Measurements from ENCODE around the gene GRIK4.
"Not testable (repeated sequence)": the region's sequence is repeated elsewhere in the genome, so short reads cannot be mapped to it uniquely, and the experiment has no call there.

Gene GRIK4

DNA sequence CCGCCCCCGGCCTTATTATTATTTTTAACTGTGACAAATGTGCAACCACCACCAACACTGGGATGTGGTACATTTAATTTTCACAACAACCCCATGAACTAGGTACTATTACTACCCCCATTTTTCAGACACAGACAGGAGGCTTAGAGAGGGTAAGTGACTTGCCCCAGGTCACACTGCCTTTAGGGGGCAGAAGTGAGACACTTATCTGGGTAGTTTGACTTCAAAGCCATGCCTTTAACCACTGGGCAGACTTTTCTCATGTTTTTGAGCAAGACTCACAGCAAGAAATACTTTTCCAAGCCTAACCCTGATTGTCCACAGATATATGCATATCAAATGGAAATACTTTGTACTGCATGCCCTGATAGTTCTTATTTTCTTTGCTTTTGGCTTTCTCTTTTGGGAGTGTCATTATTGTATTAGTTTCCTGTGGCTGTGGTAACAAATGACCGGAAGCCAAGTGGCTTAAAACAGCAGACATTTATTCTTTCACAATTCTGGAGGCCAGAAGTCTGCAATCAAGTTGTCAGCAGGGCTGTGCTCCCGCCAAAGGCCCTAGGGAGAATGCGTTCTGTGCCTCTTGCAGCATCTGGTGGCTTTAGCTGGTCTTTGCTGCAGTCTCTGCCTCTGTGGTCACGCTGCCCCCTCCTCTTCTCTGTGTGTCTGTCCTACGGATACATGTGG lies 110.8 kb downstream of the GRIK4 start:
- H3K4me3 ChIP-seq (IDR thresholded peaks at IDR 0.05; ENCODE audit: insufficient read depth, low read depth, low read length): no peak overlapping the region
- H3K27ac ChIP-seq: no peak overlapping the region
- no peaks in the 10 kb centered on the region for H4K20me1 ChIP-seq (ENCODE audit: insufficient read depth)
- H3K4me2 ChIP-seq: no peak overlapping the region
- no peaks in the 10 kb centered on the region for H3K4me1 ChIP-seq (ENCODE audit: low read depth, poor library complexity, severe bottlenecking)
- H3K79me2 ChIP-seq (ENCODE audit: insufficient read depth, low read depth): no peaks in the 10 kb centered on the region
- no peaks in the 10 kb centered on the region for H3K27me3 ChIP-seq (ENCODE audit: insufficient read depth, low read depth)
- TF ChIP-seq CTCF (conservative IDR thresholded peaks at IDR 0.05; ENCODE audit: low read depth, low read length): peak; percentile 31; the same call in 1 of the 2 replicates
- no peak overlapping the region for H3K9ac ChIP-seq
- H2AFZ ChIP-seq (ENCODE audit: low read depth): no peak overlapping the region
- H3K36me3 ChIP-seq (ENCODE audit: insufficient read depth): no peaks in the 10 kb centered on the region

- H2AFZ ChIP-seq (ENCODE audit: low read depth); H3K4me2 ChIP-seq; H3K79me2 ChIP-seq (ENCODE audit: insufficient read depth, low read depth); H4K20me1 ChIP-seq (ENCODE audit: insufficient read depth); H3K36me3 ChIP-seq (ENCODE audit: insufficient read depth); H3K27me3 ChIP-seq (ENCODE audit: insufficient read depth, low read depth); H3K9ac ChIP-seq; H3K4me3 ChIP-seq (IDR thresholded peaks at IDR 0.05; ENCODE audit: insufficient read depth, low read depth, low read length); H3K4me1 ChIP-seq (ENCODE audit: low read depth, poor library complexity, severe bottlenecking); H3K27ac ChIP-seq: not testable (repeated sequence)
Observed at GRCh38 chr11:120624992-120625391, 113.4 kb downstream of the GRIK4 start.

- no peak overlapping the region for H3K4me2 ChIP-seq
Observed at GRCh38 chr11:120625565-120625964, 114.0 kb downstream of the GRIK4 start.

DNA sequence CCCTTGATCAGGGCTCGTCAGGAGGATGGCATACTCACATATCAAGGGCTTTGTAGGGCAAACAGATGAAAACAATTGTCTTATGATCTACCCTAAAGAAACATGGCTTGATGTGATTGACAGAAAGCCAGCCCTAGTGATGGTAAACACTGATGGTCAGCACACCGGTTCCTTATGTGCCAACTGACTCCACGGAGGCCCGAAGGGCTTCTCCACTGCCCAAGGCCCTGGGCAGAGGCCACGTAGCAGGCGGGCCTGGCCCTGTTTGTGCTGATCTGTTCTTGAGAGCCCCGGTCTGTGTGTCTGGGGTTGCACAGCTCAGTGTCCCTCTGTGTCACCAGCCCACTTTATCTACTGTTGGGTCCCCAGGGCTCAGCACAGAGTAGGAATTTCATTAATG lies 115.2 kb downstream of the GRIK4 start:
- Histone ChIP-seq H3K36me3 (ENCODE audit: insufficient read depth) (no peaks in the 10 kb centered on the region), H4K20me1 (ENCODE audit: insufficient read depth) (no peaks in the 10 kb centered on the region), H2AFZ (ENCODE audit: low read depth) (no peak overlapping the region), H3K4me2 (no peak overlapping the region), H3K79me2 (ENCODE audit: insufficient read depth, low read depth) (no peaks in the 10 kb centered on the region), H3K4me1 (ENCODE audit: low read depth, poor library complexity, severe bottlenecking) (no peaks in the 10 kb centered on the region), H3K9ac (no peak overlapping the region), H3K27me3 (ENCODE audit: insufficient read depth, low read depth) (no peaks in the 10 kb centered on the region), H3K27ac (no peak overlapping the region), H3K4me3 (IDR thresholded peaks at IDR 0.05; ENCODE audit: insufficient read depth, low read depth, low read length) (no peak overlapping the region)
- TF ChIP-seq CTCF (conservative IDR thresholded peaks at IDR 0.05; ENCODE audit: low read depth, low read length): no peak

More at GRCh38 chr11:120625565-120625964, 114.0 kb downstream of the GRIK4 start:
- Histone ChIP-seq H3K27ac (no peak overlapping the region), H3K79me2 (ENCODE audit: insufficient read depth, low read depth) (no peaks in the 10 kb centered on the region), H3K27me3 (ENCODE audit: insufficient read depth, low read depth) (no peaks in the 10 kb centered on the region), H2AFZ (ENCODE audit: low read depth) (no peak overlapping the region), H3K36me3 (ENCODE audit: insufficient read depth) (no peaks in the 10 kb centered on the region), H4K20me1 (ENCODE audit: insufficient read depth) (no peaks in the 10 kb centered on the region), H3K4me1 (ENCODE audit: low read depth, poor library complexity, severe bottlenecking) (no peaks in the 10 kb centered on the region), H3K9ac (no peak overlapping the region), H3K4me3 (IDR thresholded peaks at IDR 0.05; ENCODE audit: insufficient read depth, low read depth, low read length) (no peak overlapping the region)
- TF ChIP-seq CTCF (conservative IDR thresholded peaks at IDR 0.05; ENCODE audit: low read depth, low read length): no peak

GRCh38 chr11:120627327-120628163 lies 116.0 kb downstream of the GRIK4 start:
- no peak overlapping the region for H3K27ac ChIP-seq
- no peak overlapping the region for H3K9ac ChIP-seq
- no peak for TF ChIP-seq CTCF (conservative IDR thresholded peaks at IDR 0.05; ENCODE audit: low read depth, low read length)
- H3K4me1 ChIP-seq (ENCODE audit: low read depth, poor library complexity, severe bottlenecking): no peaks in the 10 kb centered on the region
- H2AFZ ChIP-seq (ENCODE audit: low read depth): no peak overlapping the region
- H4K20me1 ChIP-seq (ENCODE audit: insufficient read depth): no peaks in the 10 kb centered on the region
- H3K79me2 ChIP-seq (ENCODE audit: insufficient read depth, low read depth): no peaks in the 10 kb centered on the region
- no peaks in the 10 kb centered on the region for H3K36me3 ChIP-seq (ENCODE audit: insufficient read depth)
- no peak overlapping the region for H3K4me2 ChIP-seq
- H3K27me3 ChIP-seq (ENCODE audit: insufficient read depth, low read depth): no peaks in the 10 kb centered on the region
- H3K4me3 ChIP-seq (IDR thresholded peaks at IDR 0.05; ENCODE audit: insufficient read depth, low read depth, low read length): no peak overlapping the region
